ENCODE measurements around the gene CADM3.

- TF ChIP-seq CTCF (IDR thresholded peaks at IDR 0.05): peak; percentile 78 to 100 (median 99)
- no peak for TF ChIP-seq POLR2A (IDR thresholded peaks at IDR 0.05)
Measured at GRCh38 chr1:159161001-159161718, 10.3 kb upstream of the CADM3 start.

Measured in adrenal gland (tissue), 5 donors.